CD4-positive, alpha-beta T cell (primary cell): ENCODE measurements around the gene ATG5. TPM values are rescaled to one million over a fixed set of nuclear protein-coding genes. Genes with fewer than 3 reads are reported as not detected.

Experiments used
- ATAC-seq: fragments of 200-7000 bp; cut with Tn5 transposase; one replicate; pipeline ENCODE4 v1.10.0; 2022; ENCODE audit warnings: mild to moderate bottlenecking; ENCODE audit not compliant: poor library complexity
- CTCF ChIA-PET: fragments of 350-600 bp; sonication (Branson Sonifier 250); formaldehyde crosslinking; loops from one replicate; lab custom pipeline; 2021; ENCODE audit warnings: antibody characterized with exemption, inconsistent platforms; lab: Charles Lee
- POLR2A ChIA-PET: fragments of 350-600 bp; sonication (Branson Sonifier 250); formaldehyde crosslinking; loops from one replicate; lab custom pipeline; 2021; ENCODE audit warnings: antibody characterized with exemption, inconsistent platforms; lab: Charles Lee
- DNase-seq, 14 experiments: peaks; one replicate each; pipeline ENCODE4 v3.0.0-alpha.2; 2013 to 2020; ENCODE audit warnings: mixed read lengths in 2 of 14
- H3K27ac ChIP-seq, 2 donors: one replicate each; pipeline versions ENCODE4 v1.5.1 to v1.7.0; 2013; ENCODE audit warnings: low read length in 2 of 2, low read depth in 1 of 2, mild to moderate bottlenecking in 1 of 2
- H3K27me3 ChIP-seq, 2 experiments: 1 replicate in 1 of 2; 2 replicates in 1 of 2; pipeline versions ENCODE4 v1.6.1 to v1.7.0; 2013; ENCODE audit warnings: low read length in 2 of 2, control low read depth in 1 of 2, mild to moderate bottlenecking in 1 of 2, moderate library complexity in 1 of 2; ENCODE audit not compliant: insufficient read depth in 2 of 2, control insufficient read depth in 1 of 2
- H3K36me3 ChIP-seq: one replicate; pipeline ENCODE4 v1.6.1; 2013; ENCODE audit warnings: low read length, control low read depth; ENCODE audit not compliant: insufficient read depth
- H3K4me1 ChIP-seq: one replicate; pipeline ENCODE4 v1.6.1; 2013; ENCODE audit warnings: low read length, control low read depth; ENCODE audit not compliant: insufficient read depth
- H3K4me3 ChIP-seq: one replicate; pipeline ENCODE4 v1.5.1; 2013; ENCODE audit warnings: mild to moderate bottlenecking, low read length, moderate library complexity
- H3K9me3 ChIP-seq, 2 experiments: 1 replicate in 1 of 2; 2 replicates in 1 of 2; pipeline versions ENCODE4 v1.6.1 to v1.7.0; 2013; ENCODE audit warnings: low read length in 2 of 2, mild to moderate bottlenecking in 2 of 2, control low read depth in 1 of 2, moderate library complexity in 1 of 2; ENCODE audit not compliant: control insufficient read depth in 1 of 2, insufficient read depth in 1 of 2
- H3K27ac Mint-ChIP-seq: one replicate; pipeline ENCODE4 v1.8.0; 2020; ENCODE audit warnings: mixed read lengths
- H3K27me3 Mint-ChIP-seq: one replicate; pipeline ENCODE4 v1.8.0; 2021; ENCODE audit warnings: mixed read lengths
- H3K36me3 Mint-ChIP-seq: one replicate; pipeline ENCODE4 v1.8.0; 2021; ENCODE audit warnings: low read depth, mixed read lengths
- H3K4me1 Mint-ChIP-seq: one replicate; pipeline ENCODE4 v1.8.0; 2021; ENCODE audit warnings: low read depth, mixed read lengths
- H3K4me3 Mint-ChIP-seq: one replicate; pipeline ENCODE4 v1.8.0; 2020; ENCODE audit warnings: mild to moderate bottlenecking, mixed read lengths
- H3K9me3 Mint-ChIP-seq: one replicate; pipeline ENCODE4 v1.8.0; 2020; ENCODE audit warnings: mixed read lengths
- intact Hi-C, 2 experiments: fragments of 100-400 bp; cut with DNase I in 1 of 2; cut with micrococcal nuclease in 1 of 2; formaldehyde crosslinking; loops; one replicate each; pipeline versions ENCODE4 v1.15.1 to v1.9.0; 2023 to 2025; cut with DNase I, micrococcal nuclease
- total RNA-seq, 174 experiments: library from RNA in 2 of 174; stranded (reverse) in 2 of 174; gene quantifications; one replicate each; pipeline ENCODE4 v1.2.3 and lab custom pipeline; 2021 to 2026
- TF ChIP-seq, protein P1 (sequence below): fragments of 200-600 bp; IDR thresholded peaks from one replicate; pipeline ENCODE4 v1.8.0; 2022; ENCODE audit warnings: antibody characterized with exemption, mild to moderate bottlenecking

The ATG5 gene
- total RNA-seq, 2 experiments from 2014 or later, result 19.4 to 23.2 TPM

DNA sequence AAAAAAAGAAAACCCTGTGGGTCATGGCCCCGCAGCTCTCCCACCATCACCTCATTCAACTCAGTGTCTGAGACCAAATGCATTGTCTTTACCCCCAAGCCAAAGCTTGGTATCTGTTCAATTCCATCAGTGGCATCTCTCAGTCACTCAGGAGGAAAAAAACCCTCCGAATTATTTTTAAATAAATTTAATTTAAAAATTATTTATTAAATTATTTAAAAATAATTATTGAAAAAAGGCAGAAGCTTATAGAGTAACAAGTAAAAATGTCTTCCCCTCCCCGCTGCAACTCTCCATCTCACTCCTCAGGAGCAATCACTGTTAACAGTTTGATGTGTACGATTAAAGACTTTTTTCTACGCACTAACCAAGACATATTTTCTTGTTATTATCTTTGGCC is 188.7 kb downstream of the ATG5 start:
- no peaks in the 10 kb centered on the region for H3K36me3 Mint-ChIP-seq
- no peaks in the 10 kb centered on the region for H3K27me3 ChIP-seq
- H3K4me1 Mint-ChIP-seq, result peaks cover 14% of the 10 kb centered on the region
- ATAC-seq (no peak), DNase-seq (no peak)
- no peak overlapping the region for H3K4me3 Mint-ChIP-seq
- H3K27ac Mint-ChIP-seq, result no peak overlapping the region
- no peak overlapping the region for H3K4me3 ChIP-seq
- H3K9me3 ChIP-seq, result no peaks in the 10 kb centered on the region
- no peaks in the 10 kb centered on the region for H3K27me3 Mint-ChIP-seq
- H3K4me1 ChIP-seq, result peaks cover 14% of the 10 kb centered on the region
- H3K9me3 Mint-ChIP-seq, result no peaks in the 10 kb centered on the region
- ChIA-PET CTCF (no interaction called here), POLR2A (no interaction called here)
- H3K36me3 ChIP-seq, result no peaks in the 10 kb centered on the region
- no peak overlapping the region for H3K27ac ChIP-seq
- TF ChIP-seq, protein P1, sequence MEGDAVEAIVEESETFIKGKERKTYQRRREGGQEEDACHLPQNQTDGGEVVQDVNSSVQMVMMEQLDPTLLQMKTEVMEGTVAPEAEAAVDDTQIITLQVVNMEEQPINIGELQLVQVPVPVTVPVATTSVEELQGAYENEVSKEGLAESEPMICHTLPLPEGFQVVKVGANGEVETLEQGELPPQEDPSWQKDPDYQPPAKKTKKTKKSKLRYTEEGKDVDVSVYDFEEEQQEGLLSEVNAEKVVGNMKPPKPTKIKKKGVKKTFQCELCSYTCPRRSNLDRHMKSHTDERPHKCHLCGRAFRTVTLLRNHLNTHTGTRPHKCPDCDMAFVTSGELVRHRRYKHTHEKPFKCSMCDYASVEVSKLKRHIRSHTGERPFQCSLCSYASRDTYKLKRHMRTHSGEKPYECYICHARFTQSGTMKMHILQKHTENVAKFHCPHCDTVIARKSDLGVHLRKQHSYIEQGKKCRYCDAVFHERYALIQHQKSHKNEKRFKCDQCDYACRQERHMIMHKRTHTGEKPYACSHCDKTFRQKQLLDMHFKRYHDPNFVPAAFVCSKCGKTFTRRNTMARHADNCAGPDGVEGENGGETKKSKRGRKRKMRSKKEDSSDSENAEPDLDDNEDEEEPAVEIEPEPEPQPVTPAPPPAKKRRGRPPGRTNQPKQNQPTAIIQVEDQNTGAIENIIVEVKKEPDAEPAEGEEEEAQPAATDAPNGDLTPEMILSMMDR, result no peak
- intact Hi-C loops, result no loop called here

DNA sequence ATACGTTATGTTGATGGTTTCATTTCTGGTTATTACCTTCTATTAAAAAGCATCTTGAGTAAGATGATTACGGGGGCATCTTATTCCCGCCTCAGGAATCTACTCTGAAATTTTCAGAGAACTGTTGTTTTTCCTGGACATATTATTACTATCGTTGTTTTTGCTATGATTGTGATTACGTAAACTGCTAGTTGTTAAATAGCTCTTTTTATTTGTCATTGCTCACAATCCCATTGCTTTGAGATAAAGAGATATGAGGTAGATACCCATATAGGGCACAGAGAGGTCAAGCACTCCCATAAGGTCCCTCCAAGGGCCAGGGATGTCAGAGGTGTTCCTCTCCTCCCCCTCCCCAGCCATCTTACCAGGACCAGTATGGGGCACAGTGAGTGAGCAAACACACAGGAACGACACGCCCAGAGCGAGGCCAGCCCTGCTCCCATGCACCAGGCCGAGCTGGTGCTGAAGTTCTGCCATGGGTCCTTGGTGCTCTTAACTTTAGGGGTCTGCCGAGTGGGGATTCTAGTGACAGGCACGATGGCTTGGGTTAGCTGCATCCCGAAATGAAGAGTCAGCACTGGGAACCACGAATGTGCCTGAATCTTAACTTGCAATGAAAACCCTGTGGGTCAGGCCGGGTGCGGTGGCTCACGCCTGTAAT is 189.5 kb downstream of the ATG5 start:
- Histone ChIP-seq H3K36me3 (no peaks in the 10 kb centered on the region), H3K9me3 (no peaks in the 10 kb centered on the region), H3K4me1 (peaks cover 6% of the 10 kb centered on the region), H3K27me3 (no peaks in the 10 kb centered on the region), H3K4me3 (no peak overlapping the region), H3K27ac (no peak overlapping the region)
- H3K4me1 Mint-ChIP-seq, result peaks cover 5% of the 10 kb centered on the region
- ChIA-PET POLR2A (no interaction called here), CTCF (no interaction called here)
- DNase-seq, result no peak
- no peak for ATAC-seq
- no peaks in the 10 kb centered on the region for H3K9me3 Mint-ChIP-seq
- no peaks in the 10 kb centered on the region for H3K27me3 Mint-ChIP-seq
- intact Hi-C loops, result no loop called here
- TF ChIP-seq, protein P1, result no peak
- no peak overlapping the region for H3K4me3 Mint-ChIP-seq
- H3K36me3 Mint-ChIP-seq, result no peaks in the 10 kb centered on the region
- no peak overlapping the region for H3K27ac Mint-ChIP-seq

DNA sequence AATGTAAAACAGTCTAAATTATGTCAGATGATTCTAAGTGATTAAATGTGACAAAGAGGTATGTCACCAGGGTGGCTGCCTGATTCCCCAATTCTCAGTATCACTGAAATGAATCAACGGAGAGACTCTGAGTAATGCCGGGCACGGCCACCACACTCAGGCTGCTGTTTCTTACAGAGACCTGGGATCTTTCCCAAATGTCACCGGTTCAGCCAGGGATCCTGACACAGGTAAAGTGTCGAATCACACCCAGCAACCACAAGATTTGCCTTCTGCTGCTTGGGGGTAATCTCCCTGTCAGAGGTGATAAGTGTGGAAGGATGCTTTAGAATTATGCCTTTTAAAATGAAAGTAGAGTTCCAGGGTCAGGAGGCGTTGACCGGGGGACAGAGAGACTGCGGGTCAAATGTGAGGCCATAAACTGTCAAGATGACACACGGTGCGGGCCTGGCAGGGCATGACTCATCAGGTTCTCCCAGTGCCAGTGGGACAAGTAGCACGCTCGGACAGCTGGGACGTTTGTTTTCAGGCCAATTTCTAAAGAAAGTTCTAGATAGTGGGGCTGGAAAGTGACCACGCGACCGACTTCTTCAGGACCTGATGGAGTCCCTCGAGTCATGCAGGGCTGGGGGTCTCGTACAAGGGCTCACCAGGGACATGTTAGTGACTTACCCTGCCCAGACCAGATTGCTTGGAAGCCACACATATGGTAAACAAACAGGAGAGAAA is 190.5 kb downstream of the ATG5 start:
- ChIA-PET POLR2A (no interaction called here), CTCF (no interaction called here)
- Histone ChIP-seq H3K9me3 (no peaks in the 10 kb centered on the region), H3K4me1 (no peaks in the 10 kb centered on the region), H3K27ac (no peak overlapping the region), H3K27me3 (no peaks in the 10 kb centered on the region), H3K36me3 (no peaks in the 10 kb centered on the region), H3K4me3 (no peak overlapping the region)
- Mint-ChIP-seq H3K9me3 (no peaks in the 10 kb centered on the region), H3K27me3 (no peaks in the 10 kb centered on the region), H3K4me3 (no peak overlapping the region), H3K4me1 (peaks cover 6% of the 10 kb centered on the region), H3K36me3 (no peaks in the 10 kb centered on the region), H3K27ac (no peak overlapping the region)
- intact Hi-C loops, result no loop called here
- DNase-seq, result no peak
- no peak for ATAC-seq
- TF ChIP-seq, protein P1, result no peak

Other genes starting within 250 kb of the ATG5 start
- gene PRDM1, start 239.4 kb downstream of the ATG5 start, total RNA-seq, result 10 to 100 TPM; 69.9 to 83.4 TPM
- gene CRYBG1, start 35.0 kb upstream of the ATG5 start, total RNA-seq, result 10 to 100 TPM; 58.5 to 59.4 TPM